ENCODE data around the gene DIP2C. TPM values are rescaled to one million over a fixed set of nuclear protein-coding genes. Genes with fewer than 3 reads are reported as not detected.

The DIP2C gene
- total RNA-seq, 3 donors from 2014 or later, result 8.0 to 72.0 (median 8.5) TPM

- Histone ChIP-seq H3K36me3 (ENCODE audit: low read depth) (no peaks in the 10 kb centered on the region), H3K4me3 (no peak overlapping the region), H3K9me3 (no peaks in the 10 kb centered on the region), H3K4me1 (ENCODE audit: low read depth) (no peaks in the 10 kb centered on the region)
- intact Hi-C loops (cut with DNase I, micrococcal nuclease), result no loop called here
- TF ChIP-seq CTCF (IDR thresholded peaks at IDR 0.05), result no peak
- DNase-seq (no peak), ATAC-seq (no peak)
These were observed 441.2 kb downstream of the DIP2C start for GRCh38 chr10:248307-248706.

- intact Hi-C loops (cut with DNase I, micrococcal nuclease), result no loop called here
- Histone ChIP-seq H3K9me3 (no peaks in the 10 kb centered on the region), H3K4me1 (ENCODE audit: low read depth) (no peaks in the 10 kb centered on the region), H3K4me3 (no peak overlapping the region), H3K36me3 (ENCODE audit: low read depth) (no peaks in the 10 kb centered on the region)
- DNase-seq (no peak), ATAC-seq (no peak)
- TF ChIP-seq CTCF (IDR thresholded peaks at IDR 0.05), result no peak
These were observed 442.0 kb downstream of the DIP2C start for GRCh38 chr10:247480-247879.

GRCh38 chr10:246431-246830 is 443.0 kb downstream of the DIP2C start:
- no peaks in the 10 kb centered on the region for H3K4me1 ChIP-seq (ENCODE audit: low read depth)
- DNase-seq (no peak), ATAC-seq (no peak)
- no peaks in the 10 kb centered on the region for H3K36me3 ChIP-seq (ENCODE audit: low read depth)
- TF ChIP-seq CTCF (IDR thresholded peaks at IDR 0.05), result no peak
- H3K9me3 ChIP-seq, result no peaks in the 10 kb centered on the region
- intact Hi-C loops (cut with DNase I, micrococcal nuclease), result no loop called here
- H3K4me3 ChIP-seq, result no peak overlapping the region

GRCh38 chr10:244227-244626 is 445.2 kb downstream of the DIP2C start:
- no peaks in the 10 kb centered on the region for H3K4me1 ChIP-seq (ENCODE audit: low read depth)
- no peaks in the 10 kb centered on the region for H3K9me3 ChIP-seq
- intact Hi-C loops (cut with DNase I, micrococcal nuclease), result no loop called here
- DNase-seq (no peak), ATAC-seq (no peak)
- H3K36me3 ChIP-seq (ENCODE audit: low read depth), result no peaks in the 10 kb centered on the region
- H3K4me3 ChIP-seq, result no peak overlapping the region
- TF ChIP-seq CTCF (IDR thresholded peaks at IDR 0.05), result no peak

GRCh38 chr10:241966-242643 is 447.4 kb downstream of the DIP2C start:
- Histone ChIP-seq H3K36me3 (ENCODE audit: low read depth) (no peaks in the 10 kb centered on the region), H3K4me1 (ENCODE audit: low read depth) (no peaks in the 10 kb centered on the region), H3K4me3 (no peak overlapping the region), H3K9me3 (no peaks in the 10 kb centered on the region)
- ATAC-seq (no peak), DNase-seq (no peak)
- no peak for TF ChIP-seq CTCF (IDR thresholded peaks at IDR 0.05)
- intact Hi-C loops (cut with DNase I, micrococcal nuclease), result no loop called here

GRCh38 chr10:241451-241850 is 448.0 kb downstream of the DIP2C start:
- DNase-seq, result no peak
- no peak for TF ChIP-seq CTCF (IDR thresholded peaks at IDR 0.05)
- intact Hi-C loops (cut with DNase I, micrococcal nuclease), result no loop called here
- no peaks in the 10 kb centered on the region for H3K36me3 ChIP-seq (ENCODE audit: low read depth)
- H3K4me1 ChIP-seq (ENCODE audit: low read depth), result no peaks in the 10 kb centered on the region
- ATAC-seq, result no peak
- H3K9me3 ChIP-seq, result no peaks in the 10 kb centered on the region
- no peak overlapping the region for H3K4me3 ChIP-seq

All from mucosa of descending colon (tissue), 3 donors.